T1000 (cell line): ENCODE measurements around the gene AP5S1.
"Not testable (repeated sequence)": the region's sequence is repeated elsewhere in the genome, so short reads cannot be mapped to it uniquely, and the experiment has no call there.

ENCODE experiments used
- DNase-seq: peaks from one replicate; lab custom pipeline; 2025; ENCODE audit warnings: mixed read lengths; lab: John Stamatoyannopoulos, UW

Gene AP5S1

GRCh38 chr20:3812259-3812681 lies 8.1 kb upstream of the AP5S1 start:
- no peak for DNase-seq

GRCh38 chr20:3812975-3813847 lies 7.1 kb upstream of the AP5S1 start:
- no peak for DNase-seq

GRCh38 chr20:3813848-3814581 lies 6.3 kb upstream of the AP5S1 start:
- no peak for DNase-seq

GRCh38 chr20:3814928-3815495 lies 5.3 kb upstream of the AP5S1 start:
- DNase-seq, result no peak

- DNase-seq, result no peak
Measured at GRCh38 chr20:3815703-3816315, 4.5 kb upstream of the AP5S1 start.

GRCh38 chr20:3818155-3819151 lies 1.9 kb upstream of the AP5S1 start:
- DNase-seq, result peak; percentile 31

GRCh38 chr20:3819411-3820047 lies 818 bp upstream of the AP5S1 start:
- DNase-seq, result no peak

GRCh38 chr20:3820901-3821727 lies 767 bp downstream of the AP5S1 start:
- DNase-seq, result no peak

GRCh38 chr20:3821996-3822395 lies 1.6 kb downstream of the AP5S1 start:
- DNase-seq, result no peak

GRCh38 chr20:3823881-3824280 lies 3.5 kb downstream of the AP5S1 start:
- no peak for DNase-seq

- no peak for DNase-seq
Measured at GRCh38 chr20:3825526-3825925, 5.2 kb downstream of the AP5S1 start.

GRCh38 chr20:3826420-3826819 lies 6.1 kb downstream of the AP5S1 start:
- no peak for DNase-seq

- DNase-seq, result no peak
Measured at GRCh38 chr20:3828798-3829197, 8.5 kb downstream of the AP5S1 start.

- not testable (repeated sequence) for DNase-seq
Measured at GRCh38 chr20:3829891-3830290, 9.5 kb downstream of the AP5S1 start.

- DNase-seq, result no peak
Measured at GRCh38 chr20:3836132-3836531, 15.8 kb downstream of the AP5S1 start.

- no peak for DNase-seq
Measured at GRCh38 chr20:3839328-3839727, 19.0 kb downstream of the AP5S1 start.

- not testable (repeated sequence) for DNase-seq
Measured at GRCh38 chr20:3840201-3840600, 19.9 kb downstream of the AP5S1 start.

- DNase-seq, result no peak
Measured at GRCh38 chr20:3842348-3842930, 22.1 kb downstream of the AP5S1 start.

- DNase-seq, result peak; percentile 78
Measured at GRCh38 chr20:3843490-3843889, 23.1 kb downstream of the AP5S1 start.
